Measurements from ENCODE around the gene EXOC4.

EXOC4 gene

GRCh38 chr7:133361806-133362205 lies 108.9 kb downstream of the EXOC4 start:
- no peak for DNase-seq (ENCODE audit: low spot score)
- Histone ChIP-seq H3K36me3 (ENCODE audit: low read depth) (no peaks in the 10 kb centered on the region), H3K4me3 (ENCODE audit: severe bottlenecking) (no peak overlapping the region), H3K4me1 (ENCODE audit: insufficient read depth, poor library complexity, severe bottlenecking) (peaks cover 14% of the 10 kb centered on the region), H3K27me3 (ENCODE audit: insufficient read depth, poor library complexity, severe bottlenecking) (no peaks in the 10 kb centered on the region), H3K9me3 (ENCODE audit: severe bottlenecking) (no peaks in the 10 kb centered on the region), H3K27ac (ENCODE audit: poor library complexity, severe bottlenecking) (no peak overlapping the region)
- ATAC-seq (ENCODE audit: low read depth), result no peak
- TF ChIP-seq CTCF (IDR thresholded peaks at IDR 0.05; ENCODE audit: poor library complexity, severe bottlenecking), result no peak

GRCh38 chr7:133364959-133365690 lies 112.2 kb downstream of the EXOC4 start:
- TF ChIP-seq CTCF (IDR thresholded peaks at IDR 0.05; ENCODE audit: poor library complexity, severe bottlenecking), result no peak
- Histone ChIP-seq H3K27me3 (ENCODE audit: insufficient read depth, poor library complexity, severe bottlenecking) (no peaks in the 10 kb centered on the region), H3K36me3 (ENCODE audit: low read depth) (no peaks in the 10 kb centered on the region), H3K27ac (ENCODE audit: poor library complexity, severe bottlenecking) (no peak overlapping the region), H3K9me3 (ENCODE audit: severe bottlenecking) (no peaks in the 10 kb centered on the region), H3K4me3 (ENCODE audit: severe bottlenecking) (no peak overlapping the region), H3K4me1 (ENCODE audit: insufficient read depth, poor library complexity, severe bottlenecking) (peaks cover 10% of the 10 kb centered on the region)
- no peak for ATAC-seq (ENCODE audit: low read depth)
- no peak for DNase-seq (ENCODE audit: low spot score)

GRCh38 chr7:133365917-133366316 lies 113.0 kb downstream of the EXOC4 start:
- H3K4me1 ChIP-seq (ENCODE audit: insufficient read depth, poor library complexity, severe bottlenecking), result peaks cover 10% of the 10 kb centered on the region
- TF ChIP-seq CTCF (IDR thresholded peaks at IDR 0.05; ENCODE audit: poor library complexity, severe bottlenecking), result no peak
- no peak overlapping the region for H3K27ac ChIP-seq (ENCODE audit: poor library complexity, severe bottlenecking)
- no peaks in the 10 kb centered on the region for H3K9me3 ChIP-seq (ENCODE audit: severe bottlenecking)
- H3K4me3 ChIP-seq (ENCODE audit: severe bottlenecking), result no peak overlapping the region
- no peaks in the 10 kb centered on the region for H3K36me3 ChIP-seq (ENCODE audit: low read depth)
- ATAC-seq (ENCODE audit: low read depth) (no peak), DNase-seq (ENCODE audit: low spot score) (no peak)
- H3K27me3 ChIP-seq (ENCODE audit: insufficient read depth, poor library complexity, severe bottlenecking), result no peaks in the 10 kb centered on the region

GRCh38 chr7:133367561-133367960 lies 114.7 kb downstream of the EXOC4 start:
- no peak for DNase-seq (ENCODE audit: low spot score)
- Histone ChIP-seq H3K27me3 (ENCODE audit: insufficient read depth, poor library complexity, severe bottlenecking) (no peaks in the 10 kb centered on the region), H3K36me3 (ENCODE audit: low read depth) (no peaks in the 10 kb centered on the region), H3K4me3 (ENCODE audit: severe bottlenecking) (no peak overlapping the region), H3K4me1 (ENCODE audit: insufficient read depth, poor library complexity, severe bottlenecking) (peaks cover 10% of the 10 kb centered on the region), H3K27ac (ENCODE audit: poor library complexity, severe bottlenecking) (no peak overlapping the region), H3K9me3 (ENCODE audit: severe bottlenecking) (no peaks in the 10 kb centered on the region)
- no peak for TF ChIP-seq CTCF (IDR thresholded peaks at IDR 0.05; ENCODE audit: poor library complexity, severe bottlenecking)
- no peak for ATAC-seq (ENCODE audit: low read depth)

GRCh38 chr7:133369130-133369529 lies 116.3 kb downstream of the EXOC4 start:
- ATAC-seq (ENCODE audit: low read depth) (no peak), DNase-seq (ENCODE audit: low spot score) (no peak)
- H3K36me3 ChIP-seq (ENCODE audit: low read depth), result no peaks in the 10 kb centered on the region
- no peaks in the 10 kb centered on the region for H3K27me3 ChIP-seq (ENCODE audit: insufficient read depth, poor library complexity, severe bottlenecking)
- peaks cover 10% of the 10 kb centered on the region for H3K4me1 ChIP-seq (ENCODE audit: insufficient read depth, poor library complexity, severe bottlenecking)
- no peaks in the 10 kb centered on the region for H3K9me3 ChIP-seq (ENCODE audit: severe bottlenecking)
- no peak overlapping the region for H3K27ac ChIP-seq (ENCODE audit: poor library complexity, severe bottlenecking)
- no peak for TF ChIP-seq CTCF (IDR thresholded peaks at IDR 0.05; ENCODE audit: poor library complexity, severe bottlenecking)
- no peak overlapping the region for H3K4me3 ChIP-seq (ENCODE audit: severe bottlenecking)

All from RWPE2 (cell line).